NCI-H2227 treated with DMSO at 0.1 percent for 48 hours (cell line): ENCODE measurements around the gene MORN1.

Experiments
- DNase-seq: peaks from one replicate; lab custom pipeline; 2025; lab: John Stamatoyannopoulos, UW

MORN1 gene

DNA sequence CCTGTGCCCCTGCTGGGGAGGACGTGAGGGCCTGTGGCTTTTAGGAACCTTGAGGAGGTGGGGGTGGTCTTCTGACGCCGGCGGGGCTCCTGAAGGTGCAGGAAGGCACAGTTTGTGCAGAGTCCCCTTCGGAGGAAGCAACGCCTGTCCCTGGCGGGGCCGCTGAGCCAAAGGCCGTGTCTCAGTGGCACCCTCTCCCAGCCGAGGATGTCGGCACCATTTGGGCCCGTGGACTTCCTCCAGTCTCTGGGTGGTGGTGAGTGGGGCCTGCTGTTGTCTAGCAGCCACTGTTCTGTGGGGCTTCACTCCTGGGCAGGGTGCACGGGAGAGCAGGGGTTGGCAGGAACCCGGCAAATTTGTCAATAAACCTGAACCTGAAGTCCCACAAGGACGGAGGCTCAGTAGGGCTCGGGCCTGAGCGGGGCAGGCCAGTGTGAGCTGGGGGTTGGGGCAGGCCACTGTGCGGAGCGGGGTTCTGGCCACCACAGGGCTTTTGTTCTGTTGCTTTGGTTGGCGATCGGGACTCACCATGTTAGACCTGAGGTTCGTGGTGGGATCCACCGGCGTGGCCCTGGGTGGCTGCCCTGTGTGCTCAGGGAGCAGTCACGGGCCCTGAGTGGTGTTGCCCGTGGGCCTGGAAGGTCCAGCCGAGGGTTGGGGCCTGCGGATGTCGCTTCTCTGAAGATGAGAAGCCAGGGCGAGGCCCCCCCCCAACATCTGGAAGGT is 98.5 kb downstream of the MORN1 start:
- DNase-seq: no peak

- DNase-seq: no peak
Measured at GRCh38 chr1:2291577-2291976, 99.8 kb downstream of the MORN1 start.

GRCh38 chr1:2290595-2291510 is 100.5 kb downstream of the MORN1 start:
- no peak for DNase-seq

GRCh38 chr1:2290171-2290578 is 101.2 kb downstream of the MORN1 start:
- no peak for DNase-seq

DNA sequence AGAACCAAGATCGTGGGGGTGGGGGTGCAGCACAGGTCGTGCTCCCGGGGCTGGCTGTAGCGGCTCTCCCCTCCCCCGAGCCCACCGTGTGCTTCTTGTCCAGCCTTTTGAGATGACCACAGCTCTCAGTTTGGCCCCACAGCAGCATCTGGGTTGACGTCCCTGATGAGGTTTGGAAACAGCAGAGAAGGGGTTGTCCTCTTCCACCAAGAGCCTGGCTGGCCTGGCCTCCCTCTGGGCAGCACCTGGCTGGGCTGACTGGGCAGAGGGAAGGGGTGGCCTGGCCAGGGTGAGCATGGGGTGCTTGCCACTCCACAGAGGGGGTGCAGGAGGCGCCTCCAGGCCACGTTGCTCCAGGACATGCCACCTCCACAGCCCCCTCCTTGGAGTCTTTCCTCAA is 101.7 kb downstream of the MORN1 start:
- no peak for DNase-seq

DNA sequence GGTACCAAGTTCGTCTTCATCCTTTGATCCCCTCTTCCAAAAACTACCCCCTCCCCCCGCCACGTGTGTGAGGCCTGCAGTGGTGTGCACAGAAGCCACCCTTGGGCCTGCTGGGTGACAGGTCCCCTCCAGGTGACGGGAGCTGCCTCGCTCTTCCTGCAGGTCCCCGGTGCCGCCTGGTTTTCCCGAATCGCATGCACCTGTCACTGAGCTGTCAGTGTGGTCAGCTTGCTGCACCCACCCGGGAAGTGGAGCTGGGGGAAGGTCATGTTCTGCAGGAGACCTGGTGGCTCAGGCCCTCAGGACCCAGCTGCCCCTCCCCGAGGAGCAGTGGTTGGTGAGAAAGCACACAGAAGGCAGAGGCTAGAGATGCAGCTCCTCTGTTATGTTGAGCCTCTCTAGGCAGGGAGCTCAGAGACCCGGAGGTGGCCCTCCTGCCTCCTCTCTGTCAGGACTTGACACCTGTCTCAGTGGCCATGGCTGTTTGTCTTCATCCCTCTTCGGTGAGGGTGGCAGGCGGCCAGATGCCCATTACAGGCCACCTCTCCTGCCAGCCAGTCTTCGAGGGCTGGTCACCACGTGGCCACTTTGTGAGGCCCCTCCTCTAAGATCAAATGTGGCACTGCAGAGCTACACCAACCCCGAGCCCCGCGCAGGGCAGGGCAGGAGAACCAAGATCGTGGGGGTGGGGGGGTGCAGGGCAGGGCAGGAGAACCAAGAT is 102.4 kb downstream of the MORN1 start:
- DNase-seq: no peak

DNA sequence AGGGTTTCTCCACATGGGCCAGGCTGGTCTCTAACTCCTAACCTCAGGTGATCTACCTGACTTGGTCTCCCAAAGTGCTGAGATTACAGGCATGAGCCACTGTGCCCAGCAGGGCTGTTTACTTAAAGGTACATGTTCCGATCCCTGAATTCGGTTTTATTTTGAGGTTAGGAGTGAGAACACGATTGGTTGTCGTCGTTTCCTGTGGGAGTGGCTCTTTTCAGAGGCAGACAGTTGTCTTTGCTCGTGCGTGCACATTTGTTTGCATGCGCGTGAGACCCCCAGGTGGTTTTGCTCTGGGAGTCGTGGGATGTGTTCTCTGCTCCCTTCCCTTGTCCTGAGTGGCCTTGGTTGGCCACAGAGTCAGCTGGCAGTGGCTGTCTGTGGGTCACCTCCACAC is 103.0 kb downstream of the MORN1 start:
- no peak for DNase-seq

DNA sequence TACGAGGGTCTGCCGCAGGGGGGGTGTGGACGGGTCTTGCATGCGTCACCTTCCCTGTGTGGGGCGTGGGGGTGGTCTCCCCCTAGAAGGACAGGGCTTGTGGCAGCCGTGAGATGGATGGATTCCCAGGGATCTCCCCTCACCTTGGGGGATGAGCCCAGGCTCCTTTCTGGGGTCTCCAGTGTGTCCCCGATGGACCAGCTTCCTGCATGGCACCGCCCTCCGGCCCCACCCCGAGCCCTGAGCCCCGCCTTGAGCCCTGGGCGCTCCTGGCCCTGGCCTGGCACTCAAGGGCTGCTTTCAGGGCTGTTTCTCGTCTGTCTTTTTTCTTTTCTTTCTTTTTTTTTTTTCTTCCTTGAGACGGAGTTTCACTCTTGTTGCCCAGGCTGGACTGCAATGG is 103.7 kb downstream of the MORN1 start:
- no peak for DNase-seq

GRCh38 chr1:2286923-2287322 is 104.4 kb downstream of the MORN1 start:
- no peak for DNase-seq

GRCh38 chr1:2284932-2285331 is 106.4 kb downstream of the MORN1 start:
- DNase-seq: no peak

DNA sequence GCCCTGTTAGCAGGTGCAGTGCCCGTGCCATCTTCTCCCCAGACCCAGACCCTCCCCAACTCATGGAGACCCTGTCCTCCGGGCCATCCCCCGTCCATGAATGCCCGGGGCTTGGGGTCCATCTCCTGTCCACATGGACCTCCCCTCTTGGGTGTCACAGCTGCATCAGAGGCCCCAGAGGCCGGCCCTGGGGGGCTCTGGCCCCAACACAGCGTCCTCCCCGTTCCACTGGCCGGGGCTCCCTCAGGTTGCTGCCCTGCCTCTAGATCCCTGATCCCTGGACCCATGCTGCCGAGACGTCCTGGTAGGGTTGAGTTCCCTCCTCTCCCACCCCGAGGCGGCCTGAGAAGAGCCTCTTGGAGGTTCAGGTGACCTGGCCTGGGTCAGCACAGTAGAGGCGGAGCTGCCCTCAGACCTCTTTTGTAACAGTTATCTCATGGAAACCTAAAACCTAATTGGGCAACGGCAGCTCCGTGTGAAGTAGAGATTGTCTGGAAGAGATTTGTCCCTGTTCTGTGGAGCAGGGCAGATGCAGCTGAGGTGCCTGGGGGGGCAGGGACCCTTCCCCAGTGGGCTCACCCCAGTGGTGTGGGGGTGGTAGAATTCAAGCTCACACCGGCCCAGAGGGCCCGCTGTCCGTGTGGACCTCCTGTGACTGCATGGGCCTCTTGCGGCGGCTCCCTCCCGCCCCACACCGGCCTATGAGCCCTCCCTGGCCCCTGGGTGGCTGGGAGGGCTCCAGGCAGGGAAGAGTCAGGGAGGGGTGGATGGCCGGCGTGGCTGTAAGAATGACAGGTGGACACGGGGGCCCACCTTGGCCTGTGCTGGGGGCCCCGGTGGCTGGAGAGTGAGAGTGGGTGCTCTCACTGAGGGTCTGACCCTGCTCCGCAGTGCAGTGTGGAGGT is 107.1 kb downstream of the MORN1 start:
- no peak for DNase-seq

GRCh38 chr1:2283371-2283990 is 107.9 kb downstream of the MORN1 start:
- DNase-seq: no peak

DNA sequence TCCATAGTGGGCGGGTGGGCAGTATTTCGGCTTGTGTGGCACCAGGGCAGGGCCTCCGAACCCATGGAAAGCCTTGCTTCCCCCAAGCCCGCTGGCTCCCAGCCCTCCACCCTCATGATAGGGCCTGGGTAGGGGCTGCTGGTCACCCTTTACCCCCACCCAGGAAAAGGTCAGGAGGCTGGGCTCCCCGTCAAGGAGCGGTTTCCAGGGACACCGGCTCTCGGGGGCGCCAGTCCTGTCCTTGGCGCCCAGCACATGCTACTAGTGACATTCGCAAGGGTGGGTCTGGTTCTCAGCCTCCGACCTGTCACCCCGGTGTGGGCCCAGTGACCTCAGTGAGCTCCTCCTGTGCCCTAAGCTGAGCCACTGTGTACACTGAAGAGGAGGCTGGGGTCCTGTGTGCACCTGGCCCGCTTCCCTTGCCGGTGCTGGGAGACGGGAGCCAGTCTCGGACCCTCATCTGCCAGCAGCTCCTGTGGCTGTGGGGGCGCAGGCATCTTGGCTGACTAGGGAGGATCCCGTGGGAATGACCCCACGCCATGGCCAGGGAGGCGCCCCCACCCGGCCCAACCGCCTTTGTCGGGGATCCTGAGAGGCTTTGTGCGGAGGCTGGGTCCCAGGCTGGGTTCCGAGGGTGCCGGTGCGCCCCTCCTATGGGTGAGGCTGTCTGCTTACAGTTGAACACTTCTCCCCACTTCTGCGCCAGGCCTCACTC is 108.6 kb downstream of the MORN1 start:
- DNase-seq: no peak

DNA sequence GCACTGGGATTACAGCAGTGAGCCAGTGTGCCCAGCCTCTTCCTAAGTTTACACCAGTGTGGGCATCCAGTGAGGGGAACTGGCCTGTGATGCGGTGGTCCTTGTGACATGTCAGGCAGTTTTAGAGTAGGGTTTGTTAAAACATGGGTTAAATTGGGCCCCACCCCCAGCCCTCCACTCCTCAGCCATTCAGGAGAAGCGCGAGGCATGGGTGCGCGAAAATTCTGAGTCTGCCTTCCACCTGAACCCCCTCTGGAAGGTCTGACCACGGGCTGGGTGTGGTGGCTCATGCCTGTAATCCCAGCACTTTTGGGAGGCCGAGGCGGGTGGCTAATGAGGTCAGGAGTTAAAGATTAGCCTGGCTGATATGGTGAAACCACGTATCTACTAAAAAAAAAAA is 111.5 kb downstream of the MORN1 start:
- no peak for DNase-seq

DNA sequence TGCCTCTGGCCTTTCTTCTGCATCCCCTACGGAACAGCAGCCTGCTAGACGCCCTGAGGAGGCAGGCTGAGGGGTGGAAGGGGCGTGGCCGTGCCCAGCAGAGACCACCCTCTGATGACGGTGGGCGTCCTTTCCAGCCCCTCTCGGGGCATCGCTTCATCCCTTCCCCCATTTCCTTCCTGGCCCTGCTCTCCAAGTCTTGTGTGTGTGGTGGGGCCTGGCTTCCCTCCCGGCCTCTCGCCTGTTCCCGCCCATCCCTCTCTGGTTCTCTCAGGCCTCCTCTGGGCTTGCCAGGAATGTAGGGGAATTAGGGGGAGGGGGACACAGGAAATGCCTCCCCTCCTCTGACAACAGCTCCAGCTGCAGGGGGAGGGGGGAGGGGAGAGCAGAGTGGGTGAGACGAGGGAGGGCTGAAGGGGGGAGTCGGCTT is 112.1 kb downstream of the MORN1 start:
- no peak for DNase-seq

GRCh38 chr1:2278591-2279209 is 112.7 kb downstream of the MORN1 start:
- no peak for DNase-seq

DNA sequence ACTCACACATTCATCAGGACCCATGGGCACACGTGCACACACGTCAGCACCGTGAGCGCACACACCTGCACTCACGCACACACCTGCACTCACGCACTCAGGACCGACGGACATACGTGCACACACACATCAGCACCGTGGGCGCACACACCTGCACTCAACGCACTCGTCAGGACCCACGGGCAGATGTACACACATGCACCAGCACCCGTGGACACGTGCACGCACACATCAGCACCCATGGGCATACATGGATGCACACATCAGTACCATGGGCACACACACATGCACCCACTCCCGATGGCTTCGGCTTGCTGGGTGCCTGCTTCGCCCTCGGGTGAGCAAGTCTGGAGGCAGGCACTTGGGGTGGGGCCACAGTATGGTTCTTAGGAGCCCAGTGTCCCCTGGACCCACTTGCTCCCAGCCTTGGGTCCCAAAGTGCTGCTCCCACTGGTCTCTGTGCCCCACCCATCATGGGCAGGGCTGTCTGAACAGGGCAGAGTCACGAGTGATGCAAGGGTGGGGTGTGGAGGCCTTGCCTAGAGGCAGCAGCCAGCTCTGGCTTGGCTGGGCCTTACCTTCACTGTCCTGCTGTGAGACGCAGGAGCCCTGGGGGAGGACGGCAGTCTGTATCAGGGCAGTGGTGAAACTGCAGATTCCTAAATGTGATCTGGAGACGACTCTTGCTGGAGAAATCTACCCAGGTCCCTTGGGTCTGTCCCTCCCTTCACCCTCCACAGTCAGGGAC is 113.4 kb downstream of the MORN1 start:
- DNase-seq: no peak

DNA sequence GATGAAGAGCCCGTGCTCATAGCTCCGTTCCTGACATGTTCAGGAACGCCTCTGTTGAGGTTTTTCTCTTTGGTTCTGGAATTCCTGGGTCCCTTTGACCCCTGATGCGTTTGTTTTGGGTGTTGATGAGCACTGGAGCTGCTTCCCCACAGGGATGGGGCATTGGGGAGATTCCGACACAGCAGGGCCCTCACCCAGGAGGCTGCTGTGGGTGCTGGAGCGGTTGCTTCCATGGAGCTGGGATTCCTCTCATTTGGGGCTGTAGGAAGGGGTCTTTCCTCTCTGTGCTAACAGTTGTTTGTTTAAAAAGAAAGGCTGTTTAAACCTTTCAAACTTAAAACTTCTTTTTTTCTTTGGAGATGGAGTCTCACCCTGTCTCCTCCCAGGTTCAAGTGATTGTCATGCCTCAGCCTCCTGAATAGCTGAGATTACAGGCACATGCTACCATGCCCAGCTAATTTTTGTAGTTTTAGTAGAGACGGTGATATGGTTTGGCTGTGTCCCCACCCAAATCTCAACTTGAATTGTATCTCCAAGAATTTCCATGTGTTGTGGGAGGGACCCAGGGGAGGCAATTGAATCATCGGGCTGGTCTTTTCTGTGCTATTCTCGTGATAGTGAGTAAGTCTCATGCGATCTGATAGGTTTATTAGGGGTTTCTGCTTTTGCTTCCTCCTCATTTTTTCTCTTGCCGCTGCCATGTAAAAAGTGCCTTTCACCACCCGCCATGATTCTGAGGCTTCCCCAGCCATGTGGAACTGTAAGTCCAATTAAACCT is 114.4 kb downstream of the MORN1 start:
- DNase-seq: no peak
